Measurements from ENCODE around the gene GCG.

DNA sequence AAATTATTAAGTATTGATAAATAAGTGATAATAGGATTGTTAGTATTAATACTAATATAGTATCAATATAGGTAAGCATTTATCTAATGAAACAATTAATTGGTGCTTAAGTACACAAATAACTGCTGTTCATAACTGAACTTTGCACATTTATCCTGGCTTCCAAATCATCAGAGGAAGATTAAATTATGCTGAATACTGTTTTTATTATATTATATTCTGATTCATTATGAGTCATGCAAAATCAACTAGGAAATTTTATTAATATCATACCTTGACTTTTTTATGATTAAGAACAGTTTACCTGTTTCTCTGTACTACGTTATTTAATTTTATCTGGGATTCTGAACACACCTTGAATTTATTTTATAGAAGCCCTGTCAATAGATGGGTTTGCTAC lies 48.6 kb upstream of the GCG start:
- TF ChIP-seq, protein P1, sequence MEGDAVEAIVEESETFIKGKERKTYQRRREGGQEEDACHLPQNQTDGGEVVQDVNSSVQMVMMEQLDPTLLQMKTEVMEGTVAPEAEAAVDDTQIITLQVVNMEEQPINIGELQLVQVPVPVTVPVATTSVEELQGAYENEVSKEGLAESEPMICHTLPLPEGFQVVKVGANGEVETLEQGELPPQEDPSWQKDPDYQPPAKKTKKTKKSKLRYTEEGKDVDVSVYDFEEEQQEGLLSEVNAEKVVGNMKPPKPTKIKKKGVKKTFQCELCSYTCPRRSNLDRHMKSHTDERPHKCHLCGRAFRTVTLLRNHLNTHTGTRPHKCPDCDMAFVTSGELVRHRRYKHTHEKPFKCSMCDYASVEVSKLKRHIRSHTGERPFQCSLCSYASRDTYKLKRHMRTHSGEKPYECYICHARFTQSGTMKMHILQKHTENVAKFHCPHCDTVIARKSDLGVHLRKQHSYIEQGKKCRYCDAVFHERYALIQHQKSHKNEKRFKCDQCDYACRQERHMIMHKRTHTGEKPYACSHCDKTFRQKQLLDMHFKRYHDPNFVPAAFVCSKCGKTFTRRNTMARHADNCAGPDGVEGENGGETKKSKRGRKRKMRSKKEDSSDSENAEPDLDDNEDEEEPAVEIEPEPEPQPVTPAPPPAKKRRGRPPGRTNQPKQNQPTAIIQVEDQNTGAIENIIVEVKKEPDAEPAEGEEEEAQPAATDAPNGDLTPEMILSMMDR (IDR thresholded peaks at IDR 0.05; ENCODE audit: insufficient read depth, low read length, poor library complexity, severe bottlenecking): no peak
- TF ChIP-seq EZH2phosphoT487 (conservative IDR thresholded peaks at IDR 0.05; ENCODE audit: low read length): no peak

Data from SU-DHL-6 (cell line).